Measurements from ENCODE around the gene ASTL.

- TF ChIP-seq JUND (IDR thresholded peaks at IDR 0.05) (no peak), CTCF (IDR thresholded peaks at IDR 0.05; ENCODE audit: low read depth, low read length, missing input control) (no peak), YY1 (IDR thresholded peaks at IDR 0.05) (no peak), FOXA2 (IDR thresholded peaks at IDR 0.05) (no peak), MAX (IDR thresholded peaks at IDR 0.05) (no peak), TAF1 (conservative IDR thresholded peaks at IDR 0.05) (no peak)
Measured at GRCh38 chr2:96135171-96135570, 3.1 kb downstream of the ASTL start.

All from liver (tissue), 3 donors.